Activated naive CD8-positive, alpha-beta T cell treated with anti-CD3 and anti-CD28 coated beads, Interleukin-2, amount 10 ng/mL, durations not matched to agents 7 days and 5 days (primary cell): ENCODE data around the gene PTPRM. TPM values are rescaled to one million over a fixed set of nuclear protein-coding genes. Genes with fewer than 3 reads are reported as not detected.

Source experiments
- ATAC-seq: fragments of 150-1000 bp; cut with Tn5 transposase; one replicate; pipeline ENCODE4 v1.10.0; 2021; ENCODE audit warnings: low read depth, moderate library complexity
- POLR2A ChIA-PET: fragments of 350-600 bp; sonication (Branson Sonifier 250); formaldehyde crosslinking; loops from one replicate; lab custom pipeline; 2021; ENCODE audit warnings: antibody characterized with exemption; lab: Charles Lee
- DNase-seq: peaks from one replicate; pipeline ENCODE4 v3.0.0; 2021
- H3K27ac Mint-ChIP-seq: one replicate; pipeline ENCODE4 v1.8.0; 2022; ENCODE audit warnings: mild to moderate bottlenecking, mixed read lengths
- H3K27me3 Mint-ChIP-seq: one replicate; pipeline ENCODE4 v1.8.0; 2022; ENCODE audit warnings: mild to moderate bottlenecking, moderate library complexity, mixed read lengths
- H3K36me3 Mint-ChIP-seq: one replicate; pipeline ENCODE4 v1.8.0; 2021; ENCODE audit warnings: mild to moderate bottlenecking, mixed read lengths
- H3K4me1 Mint-ChIP-seq: one replicate; pipeline ENCODE4 v1.8.0; 2021; ENCODE audit warnings: mixed read lengths
- H3K4me3 Mint-ChIP-seq: one replicate; pipeline ENCODE4 v1.8.0; 2022; ENCODE audit warnings: mild to moderate bottlenecking, moderate library complexity, mixed read lengths
- H3K9me3 Mint-ChIP-seq: one replicate; pipeline ENCODE4 v1.8.0; 2021; ENCODE audit warnings: mixed read lengths
- total RNA-seq, 2 experiments: library from RNA; stranded (reverse); gene quantifications; one replicate each; pipeline ENCODE4 v1.2.3, GENCODE V29; 2021

The PTPRM gene
- total RNA-seq, 2 experiments from 2014 or later: 6.5 to 6.6 TPM

DNA sequence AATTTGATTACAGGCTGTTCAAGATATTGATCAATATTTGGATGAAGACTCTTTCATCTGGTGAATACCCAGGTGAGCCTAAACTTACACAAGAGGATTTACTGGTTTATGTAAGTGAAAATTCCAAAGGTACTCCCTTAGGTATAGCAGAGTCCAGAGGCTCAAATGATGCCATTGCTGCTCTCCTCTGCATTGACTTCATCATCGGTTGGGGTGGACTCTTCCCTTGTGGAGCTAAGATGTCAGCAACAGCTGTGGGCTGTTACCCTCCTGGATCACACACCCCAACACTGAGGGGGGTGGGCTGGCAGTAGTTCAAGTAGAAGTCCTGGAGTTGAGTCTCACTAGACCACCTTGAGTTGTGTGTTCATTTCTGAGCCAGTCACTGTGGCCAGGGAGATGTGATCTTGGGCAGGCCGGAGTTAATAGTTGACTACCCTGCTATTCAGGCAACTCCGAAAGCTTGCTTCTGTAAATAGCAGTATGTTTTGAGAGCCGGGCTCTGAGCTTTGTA lies 236.9 kb downstream of the PTPRM start:
- Mint-ChIP-seq H3K27ac (no peak overlapping the region), H3K27me3 (no peaks in the 10 kb centered on the region), H3K9me3 (no peaks in the 10 kb centered on the region), H3K4me1 (no peaks in the 10 kb centered on the region), H3K4me3 (no peak overlapping the region), H3K36me3 (no peaks in the 10 kb centered on the region)
- DNase-seq (no peak), ATAC-seq (no peak)
- POLR2A ChIA-PET: no interaction called here

GRCh38 chr18:7805096-7805495 lies 238.0 kb downstream of the PTPRM start:
- no peak for DNase-seq
- no peak overlapping the region for H3K27ac Mint-ChIP-seq
- ATAC-seq: no peak
- POLR2A ChIA-PET: no interaction called here
- H3K27me3 Mint-ChIP-seq: no peaks in the 10 kb centered on the region
- no peak overlapping the region for H3K4me3 Mint-ChIP-seq
- no peaks in the 10 kb centered on the region for H3K36me3 Mint-ChIP-seq
- H3K9me3 Mint-ChIP-seq: no peaks in the 10 kb centered on the region
- H3K4me1 Mint-ChIP-seq: no peaks in the 10 kb centered on the region

GRCh38 chr18:7805880-7806279 lies 238.8 kb downstream of the PTPRM start:
- POLR2A ChIA-PET: no interaction called here
- H3K27me3 Mint-ChIP-seq: no peaks in the 10 kb centered on the region
- DNase-seq (no peak), ATAC-seq (no peak)
- no peaks in the 10 kb centered on the region for H3K36me3 Mint-ChIP-seq
- H3K4me1 Mint-ChIP-seq: no peaks in the 10 kb centered on the region
- H3K27ac Mint-ChIP-seq: no peak overlapping the region
- H3K4me3 Mint-ChIP-seq: no peak overlapping the region
- no peaks in the 10 kb centered on the region for H3K9me3 Mint-ChIP-seq

GRCh38 chr18:7807936-7808453 lies 240.9 kb downstream of the PTPRM start:
- POLR2A ChIA-PET: no interaction called here
- no peaks in the 10 kb centered on the region for H3K27me3 Mint-ChIP-seq
- no peak for DNase-seq
- H3K27ac Mint-ChIP-seq: no peak overlapping the region
- no peaks in the 10 kb centered on the region for H3K4me1 Mint-ChIP-seq
- no peak for ATAC-seq
- peaks cover 1% of the 10 kb centered on the region for H3K9me3 Mint-ChIP-seq
- no peak overlapping the region for H3K4me3 Mint-ChIP-seq
- no peaks in the 10 kb centered on the region for H3K36me3 Mint-ChIP-seq

DNA sequence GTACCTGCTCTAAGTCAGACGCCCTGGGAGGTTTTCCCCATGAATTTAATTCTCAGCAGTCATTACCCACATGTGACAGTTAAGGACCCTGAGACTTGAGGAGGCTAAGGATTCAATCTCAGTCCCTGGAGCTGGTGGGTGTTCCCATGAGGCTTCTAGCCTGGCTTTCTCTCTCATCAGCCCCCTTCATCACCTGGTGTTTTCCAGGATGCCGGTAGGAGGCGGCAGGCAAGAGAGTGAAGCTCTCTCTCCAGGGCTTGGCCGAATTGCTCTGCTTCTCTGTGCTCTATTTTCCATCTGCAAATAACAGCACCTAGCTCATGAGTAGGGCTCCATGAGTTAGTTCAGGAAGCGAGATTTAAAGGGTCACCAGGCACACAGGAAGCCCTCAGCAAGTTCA lies 241.9 kb downstream of the PTPRM start:
- POLR2A ChIA-PET: no interaction called here
- H3K4me3 Mint-ChIP-seq: no peak overlapping the region
- peaks cover 4% of the 10 kb centered on the region for H3K9me3 Mint-ChIP-seq
- DNase-seq (no peak), ATAC-seq (no peak)
- H3K4me1 Mint-ChIP-seq: no peaks in the 10 kb centered on the region
- H3K36me3 Mint-ChIP-seq: no peaks in the 10 kb centered on the region
- H3K27me3 Mint-ChIP-seq: no peaks in the 10 kb centered on the region
- H3K27ac Mint-ChIP-seq: no peak overlapping the region

DNA sequence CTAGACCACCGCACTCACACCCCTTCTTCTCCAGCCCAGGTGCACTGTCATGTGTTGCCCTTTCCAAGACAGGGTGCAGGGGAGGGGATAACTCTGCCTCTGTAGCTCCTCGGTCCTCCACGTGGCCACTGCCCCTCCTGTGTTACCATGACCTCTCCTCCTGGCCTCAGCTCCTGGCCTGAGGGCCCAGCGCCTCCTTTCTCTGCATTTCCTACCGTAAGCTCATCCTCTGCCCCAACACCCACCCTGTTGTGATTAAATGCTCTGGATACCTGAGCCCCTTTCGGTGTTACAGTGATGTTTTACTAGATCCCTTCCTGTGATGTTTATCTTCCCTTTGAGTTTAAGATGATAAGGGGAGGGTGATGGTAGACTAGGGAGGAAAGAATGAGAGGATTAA lies 242.3 kb downstream of the PTPRM start:
- no peak for ATAC-seq
- H3K27ac Mint-ChIP-seq: no peak overlapping the region
- H3K36me3 Mint-ChIP-seq: no peaks in the 10 kb centered on the region
- H3K9me3 Mint-ChIP-seq: peaks cover 6% of the 10 kb centered on the region
- DNase-seq: no peak
- H3K4me1 Mint-ChIP-seq: no peaks in the 10 kb centered on the region
- H3K4me3 Mint-ChIP-seq: no peak overlapping the region
- H3K27me3 Mint-ChIP-seq: no peaks in the 10 kb centered on the region
- POLR2A ChIA-PET: no interaction called here

- no peak overlapping the region for H3K27ac Mint-ChIP-seq
- H3K4me1 Mint-ChIP-seq: no peaks in the 10 kb centered on the region
- H3K36me3 Mint-ChIP-seq: no peaks in the 10 kb centered on the region
- H3K9me3 Mint-ChIP-seq: peaks cover 8% of the 10 kb centered on the region
- ATAC-seq (no peak), DNase-seq (no peak)
- H3K27me3 Mint-ChIP-seq: no peaks in the 10 kb centered on the region
- POLR2A ChIA-PET: no interaction called here
- no peak overlapping the region for H3K4me3 Mint-ChIP-seq
Observed at GRCh38 chr18:7809978-7810377, 242.9 kb downstream of the PTPRM start.

- H3K4me1 Mint-ChIP-seq: no peaks in the 10 kb centered on the region
- peaks cover 11% of the 10 kb centered on the region for H3K9me3 Mint-ChIP-seq
Observed at GRCh38 chr18:7812431-7813063, 245.4 kb downstream of the PTPRM start.

GRCh38 chr18:7813131-7813530 lies 246.0 kb downstream of the PTPRM start:
- no peak for DNase-seq
- no peaks in the 10 kb centered on the region for H3K36me3 Mint-ChIP-seq
- no peak for ATAC-seq
- POLR2A ChIA-PET: no interaction called here
- H3K4me1 Mint-ChIP-seq: no peaks in the 10 kb centered on the region
- peaks cover 11% of the 10 kb centered on the region for H3K9me3 Mint-ChIP-seq
- no peaks in the 10 kb centered on the region for H3K27me3 Mint-ChIP-seq
- no peak overlapping the region for H3K4me3 Mint-ChIP-seq
- H3K27ac Mint-ChIP-seq: no peak overlapping the region

More at GRCh38 chr18:7812431-7813063, 245.4 kb downstream of the PTPRM start:
- no peaks in the 10 kb centered on the region for H3K27me3 Mint-ChIP-seq
- ATAC-seq (no peak), DNase-seq (no peak)
- no peaks in the 10 kb centered on the region for H3K36me3 Mint-ChIP-seq
- POLR2A ChIA-PET: no interaction called here
- H3K27ac Mint-ChIP-seq: no peak overlapping the region
- no peak overlapping the region for H3K4me3 Mint-ChIP-seq

DNA sequence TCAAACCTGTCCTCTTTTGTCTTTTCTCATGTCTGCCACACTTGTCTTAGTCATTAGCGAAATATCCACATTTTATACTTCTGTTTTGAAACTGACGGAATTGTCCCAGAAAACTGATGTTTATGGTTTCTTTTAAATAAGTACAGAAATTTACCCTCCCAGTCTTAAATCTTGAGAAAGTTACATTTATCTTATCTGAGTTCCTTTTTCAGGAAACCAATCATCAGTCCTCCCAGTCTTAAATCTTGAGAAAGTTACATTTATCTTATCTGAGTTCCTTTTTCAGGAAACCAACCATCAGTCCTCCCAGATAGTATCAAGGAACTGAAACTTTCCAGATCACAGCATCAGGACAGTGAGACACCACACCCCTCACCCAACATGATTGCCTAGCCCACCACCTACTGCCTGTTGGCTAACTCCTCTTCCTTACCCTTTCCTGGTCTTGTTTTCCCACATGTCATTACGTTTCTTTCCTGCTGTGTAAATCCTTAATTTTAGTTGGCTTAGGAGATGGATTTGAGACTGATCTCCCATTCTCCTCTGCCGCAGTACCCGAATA lies 247.7 kb downstream of the PTPRM start:
- ATAC-seq (no peak), DNase-seq (no peak)
- POLR2A ChIA-PET: no interaction called here
- H3K9me3 Mint-ChIP-seq: peaks cover 13% of the 10 kb centered on the region
- no peaks in the 10 kb centered on the region for H3K27me3 Mint-ChIP-seq
- no peaks in the 10 kb centered on the region for H3K4me1 Mint-ChIP-seq
- no peak overlapping the region for H3K4me3 Mint-ChIP-seq
- no peaks in the 10 kb centered on the region for H3K36me3 Mint-ChIP-seq
- H3K27ac Mint-ChIP-seq: no peak overlapping the region

GRCh38 chr18:7815787-7816186 lies 248.7 kb downstream of the PTPRM start:
- H3K27me3 Mint-ChIP-seq: no peaks in the 10 kb centered on the region
- H3K4me3 Mint-ChIP-seq: no peak overlapping the region
- H3K36me3 Mint-ChIP-seq: no peaks in the 10 kb centered on the region
- peaks cover 13% of the 10 kb centered on the region for H3K9me3 Mint-ChIP-seq
- POLR2A ChIA-PET: no interaction called here
- H3K4me1 Mint-ChIP-seq: no peaks in the 10 kb centered on the region
- DNase-seq (no peak), ATAC-seq (no peak)
- H3K27ac Mint-ChIP-seq: no peak overlapping the region

- POLR2A ChIA-PET: no interaction called here
- no peak for DNase-seq
- no peak for ATAC-seq
- H3K4me1 Mint-ChIP-seq: no peaks in the 10 kb centered on the region
- H3K36me3 Mint-ChIP-seq: no peaks in the 10 kb centered on the region
- no peak overlapping the region for H3K27ac Mint-ChIP-seq
- no peak overlapping the region for H3K4me3 Mint-ChIP-seq
- peaks cover 13% of the 10 kb centered on the region for H3K9me3 Mint-ChIP-seq
- H3K27me3 Mint-ChIP-seq: no peaks in the 10 kb centered on the region
Observed at GRCh38 chr18:7817575-7818230, 250.6 kb downstream of the PTPRM start.

DNA sequence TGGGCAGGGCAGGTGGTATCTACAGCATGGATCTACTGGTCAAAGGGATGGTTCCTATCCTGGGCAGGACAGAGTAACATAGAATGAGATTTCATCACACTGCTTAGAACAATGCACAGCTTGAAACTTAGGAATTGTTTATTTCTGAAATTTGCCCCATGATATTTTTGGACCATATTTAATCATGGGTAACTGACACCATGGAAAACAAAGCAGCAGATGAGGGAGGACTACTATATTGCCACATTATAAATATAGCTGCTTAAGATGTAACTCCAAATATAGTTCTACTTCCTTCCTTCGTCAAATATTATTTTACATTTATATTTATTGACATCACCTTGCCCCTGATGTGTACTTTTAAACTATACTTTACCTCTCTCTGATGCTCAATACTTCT lies 254.7 kb downstream of the PTPRM start:
- POLR2A ChIA-PET: no interaction called here
- peaks cover 2% of the 10 kb centered on the region for H3K9me3 Mint-ChIP-seq
- DNase-seq (no peak), ATAC-seq (no peak)
- H3K4me1 Mint-ChIP-seq: no peaks in the 10 kb centered on the region
- no peaks in the 10 kb centered on the region for H3K27me3 Mint-ChIP-seq
- H3K27ac Mint-ChIP-seq: no peak overlapping the region
- no peaks in the 10 kb centered on the region for H3K36me3 Mint-ChIP-seq
- no peak overlapping the region for H3K4me3 Mint-ChIP-seq
